Choroid plexus epithelial cell (primary cell): Measurements from ENCODE around the gene RRAGD.

Experiments
- DNase-seq: peaks from one replicate; pipeline ENCODE4 v3.0.0-alpha.2; 2010; ENCODE audit warnings: low read depth
- H3K4me3 ChIP-seq: 2 replicates; pipeline ENCODE4 v1.5.1; 2011; ENCODE audit warnings: low read depth, mild to moderate bottlenecking, control low read depth, low read length, moderate library complexity
- CTCF ChIP-seq: conservative IDR thresholded peaks from 2 replicates; pipeline ENCODE4 v1.5.1; 2011; ENCODE audit warnings: low read depth, mild to moderate bottlenecking, control low read depth, inconsistent platforms, low read length, moderate library complexity

The RRAGD gene

GRCh38 chr6:89353702-89354392, 58.2 kb downstream of the RRAGD start:
- no peak for DNase-seq
- no peak overlapping the region for H3K4me3 ChIP-seq
- TF ChIP-seq CTCF = no peak

GRCh38 chr6:89353118-89353556, 58.9 kb downstream of the RRAGD start:
- peak overlapping the region; percentile 92 for H3K4me3 ChIP-seq

GRCh38 chr6:89352278-89353117, 59.6 kb downstream of the RRAGD start, which contains the start of gene UBE2J1:
TSS of gene UBE2J1 (minus strand) at chr6:89352722. CDS start at chr6:89352569, 153 bp downstream.
- TF ChIP-seq CTCF = no peak
- H3K4me3 ChIP-seq = peak within 1 kb of the TSS; percentile 92
- peak; percentile 95 for DNase-seq

More at GRCh38 chr6:89353118-89353556, 58.9 kb downstream of the RRAGD start:
- no peak for TF ChIP-seq CTCF
- no peak for DNase-seq

- H3K4me3 ChIP-seq = peak overlapping the region; percentile 92
- no peak for TF ChIP-seq CTCF
- peak; percentile 20 for DNase-seq
Measured at GRCh38 chr6:89351671-89352277, 60.3 kb downstream of the RRAGD start.

- peak; percentile 50 for DNase-seq
- TF ChIP-seq CTCF = no peak
- H3K4me3 ChIP-seq = peak overlapping the region; percentile 32
Measured at GRCh38 chr6:89350281-89350966, 61.6 kb downstream of the RRAGD start.

DNA sequence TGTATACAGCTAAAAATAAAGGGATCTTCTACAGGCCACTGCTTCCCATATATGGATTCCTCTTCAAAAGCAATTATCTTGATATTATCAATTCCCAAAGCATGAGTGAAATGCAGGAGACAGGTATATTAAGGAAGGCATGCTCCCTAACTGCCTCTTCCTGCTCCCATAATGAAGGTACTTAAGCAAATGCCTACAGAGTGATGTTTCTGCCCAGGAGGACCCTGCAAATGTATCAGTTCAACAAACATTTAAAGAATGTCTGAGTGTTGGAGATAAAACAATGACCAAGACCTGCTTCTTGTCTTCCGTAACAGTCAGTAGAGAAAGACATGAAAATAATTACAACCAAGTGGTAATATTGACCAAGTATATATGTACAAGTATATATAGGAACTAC, 63.7 kb downstream of the RRAGD start:
- H3K4me3 ChIP-seq = no peak overlapping the region
- DNase-seq = peak; percentile 38
- no peak for TF ChIP-seq CTCF
